Endodermal cell (in vitro differentiated cells): ENCODE results near the gene DHPS. TPM values are rescaled to one million over a fixed set of nuclear protein-coding genes. Genes with fewer than 3 reads are reported as not detected.
"Not testable (repeated sequence)": the region's sequence is repeated elsewhere in the genome, so short reads cannot be mapped to it uniquely, and the experiment has no call there.

ENCODE experiments used
- DNase-seq: peaks from one replicate; pipeline ENCODE4 v3.0.0-alpha.2; 2017
- H3K27ac ChIP-seq: 2 replicates; pipeline ENCODE4 v1.5.1; 2013; ENCODE audit warnings: mild to moderate bottlenecking, low read depth, low read length, moderate library complexity
- H3K27me3 ChIP-seq: 2 replicates; pipeline ENCODE4 v1.6.1; 2013; ENCODE audit warnings: mild to moderate bottlenecking, low read length, moderate library complexity; ENCODE audit not compliant: insufficient read depth, control insufficient read depth, poor library complexity, severe bottlenecking
- H3K36me3 ChIP-seq: 2 replicates; pipeline ENCODE4 v1.7.0; 2013; ENCODE audit warnings: mild to moderate bottlenecking, low read length, moderate library complexity; ENCODE audit not compliant: control insufficient read depth, insufficient read depth
- H3K4me1 ChIP-seq: one replicate; pipeline ENCODE4 v1.7.0; 2013; ENCODE audit warnings: low read length; ENCODE audit not compliant: control insufficient read depth, insufficient read depth
- H3K4me3 ChIP-seq: 2 replicates; pipeline ENCODE4 v1.5.1; 2013; ENCODE audit warnings: mild to moderate bottlenecking, low read length, moderate library complexity
- H3K9ac ChIP-seq: 2 replicates; pipeline ENCODE4 v1.6.1; 2013; ENCODE audit warnings: mild to moderate bottlenecking, low read length, moderate library complexity; ENCODE audit not compliant: poor library complexity, severe bottlenecking; ENCODE audit errors: extremely low read depth
- H3K9me3 ChIP-seq: 2 replicates; pipeline ENCODE4 v1.6.1; 2013; ENCODE audit warnings: mild to moderate bottlenecking, low read length, moderate library complexity; ENCODE audit not compliant: control insufficient read depth
- H3K27ac Mint-ChIP-seq: 2 replicates; pipeline ENCODE4 v1.8.0; 2020; ENCODE audit warnings: mixed read lengths
- H3K27me3 Mint-ChIP-seq: 2 replicates; pipeline ENCODE4 v1.8.0; 2021; ENCODE audit warnings: mild to moderate bottlenecking, mixed read lengths; ENCODE audit not compliant: insufficient read depth
- H3K36me3 Mint-ChIP-seq: 2 replicates; pipeline ENCODE4 v1.8.0; 2020; ENCODE audit warnings: low read depth, mixed read lengths
- H3K4me1 Mint-ChIP-seq: 2 replicates; pipeline ENCODE4 v1.8.0; 2020; ENCODE audit warnings: mixed read lengths
- H3K4me3 Mint-ChIP-seq: 2 replicates; pipeline ENCODE4 v1.8.0; 2020; ENCODE audit warnings: mild to moderate bottlenecking, moderate library complexity, mixed read lengths
- H3K9me3 Mint-ChIP-seq: 2 replicates; pipeline ENCODE4 v1.8.0; 2020; ENCODE audit warnings: mild to moderate bottlenecking, mixed read lengths
- CTCF ChIP-seq: fragments of 200-600 bp; sonication (generic); conservative IDR thresholded peaks from 2 replicates; pipeline ENCODE4 v1.5.0; 2021; ENCODE audit warnings: antibody characterized with exemption, mild to moderate bottlenecking
- WGBS, 2 experiments: methylation state at CpG; one replicate each; pipeline versions ENCODE4 v1.1.5 to v1.1.7; 2013; ENCODE audit warnings: missing lambda C conversion rate in 2 of 2, mixed read lengths in 1 of 2; ENCODE audit not compliant: insufficient coverage in 1 of 2, insufficient read length in 1 of 2; 5-methylcytosine and 5-hydroxymethylcytosine counted together
- total RNA-seq, 2 donors: library from RNA; stranded (reverse); fragmentation: NEBNext Ultra II Directional in 1 of 2; extraction: Animal tissue kit (Norgen Biotek cat#: 25700) in 1 of 2; gene quantifications; 2 replicates in 1 of 2; 3 replicates in 1 of 2; pipeline ENCODE4 v1.2.1, GENCODE V29; 2021

Gene DHPS
- total RNA-seq, 2 donors from 2014 or later = 76.1 to 98.5 TPM

DNA sequence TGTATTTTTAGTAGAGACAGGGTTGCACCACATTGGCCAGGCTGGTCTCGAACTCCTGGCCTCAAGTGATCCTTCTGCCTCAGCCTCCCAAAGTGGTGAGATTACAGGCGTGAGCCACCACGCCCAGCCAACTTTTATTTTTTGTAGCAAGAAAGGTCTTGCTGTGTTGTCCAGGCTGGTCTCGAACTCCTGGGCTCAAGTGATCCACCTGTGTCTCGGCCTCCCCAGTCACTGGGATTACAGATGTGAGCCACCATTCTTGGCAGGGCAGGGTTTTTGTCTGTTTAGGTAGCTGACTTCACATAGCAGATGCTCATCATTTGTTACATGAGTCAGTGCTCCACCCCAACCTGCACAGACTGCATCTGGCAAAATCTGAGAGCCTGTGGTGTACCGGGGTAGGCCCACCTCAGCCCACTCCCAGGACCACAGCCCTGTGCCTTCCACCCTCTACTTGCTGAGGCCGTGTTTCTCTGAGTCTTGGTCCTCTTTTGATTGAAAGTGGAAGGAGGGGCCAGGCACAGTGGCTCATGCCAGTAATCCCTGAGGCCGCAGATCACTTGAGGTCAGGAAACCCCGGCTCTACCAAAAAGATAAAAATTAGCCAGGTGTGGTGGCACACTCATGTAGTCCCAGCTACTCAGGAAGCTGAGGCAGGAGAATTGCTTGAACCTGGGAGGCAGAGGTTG is 46.2 kb upstream of the DHPS start:
- no peak overlapping the region for H3K4me3 ChIP-seq
- Mint-ChIP-seq H3K36me3 (peaks cover 32% of the 10 kb centered on the region), H3K4me1 (peaks cover 8% of the 10 kb centered on the region), H3K9me3 (no peaks in the 10 kb centered on the region), H3K27ac (no peak overlapping the region), H3K27me3 (no peaks in the 10 kb centered on the region), H3K4me3 (no peak overlapping the region)
- no peaks in the 10 kb centered on the region for H3K27me3 ChIP-seq
- H3K27ac ChIP-seq = no peak overlapping the region
- H3K9ac ChIP-seq = no peak overlapping the region
- H3K36me3 ChIP-seq = peaks cover 33% of the 10 kb centered on the region
- no peaks in the 10 kb centered on the region for H3K9me3 ChIP-seq
- WGBS, 2 experiments = 96 to 98% methylated on average over 9 of the region's 9 CpGs
- no peak for DNase-seq
- TF ChIP-seq CTCF = no peak
- no peaks in the 10 kb centered on the region for H3K4me1 ChIP-seq

GRCh38 chr19:12726988-12727316 is 45.3 kb upstream of the DHPS start:
- Mint-ChIP-seq H3K9me3 (no peaks in the 10 kb centered on the region), H3K36me3 (peaks cover 28% of the 10 kb centered on the region), H3K27ac (no peak overlapping the region), H3K4me3 (no peak overlapping the region), H3K4me1 (peaks cover 5% of the 10 kb centered on the region), H3K27me3 (no peaks in the 10 kb centered on the region)
- Histone ChIP-seq H3K9me3 (no peaks in the 10 kb centered on the region), H3K36me3 (peaks cover 28% of the 10 kb centered on the region), H3K27me3 (no peaks in the 10 kb centered on the region), H3K4me3 (no peak overlapping the region), H3K9ac (no peak overlapping the region), H3K27ac (no peak overlapping the region), H3K4me1 (no peaks in the 10 kb centered on the region)
- no peak for TF ChIP-seq CTCF
- peak; percentile 47 for DNase-seq
- 93 to 100% methylated on average over 1 to 2 of the region's 2 CpGs for WGBS, 2 experiments

DNA sequence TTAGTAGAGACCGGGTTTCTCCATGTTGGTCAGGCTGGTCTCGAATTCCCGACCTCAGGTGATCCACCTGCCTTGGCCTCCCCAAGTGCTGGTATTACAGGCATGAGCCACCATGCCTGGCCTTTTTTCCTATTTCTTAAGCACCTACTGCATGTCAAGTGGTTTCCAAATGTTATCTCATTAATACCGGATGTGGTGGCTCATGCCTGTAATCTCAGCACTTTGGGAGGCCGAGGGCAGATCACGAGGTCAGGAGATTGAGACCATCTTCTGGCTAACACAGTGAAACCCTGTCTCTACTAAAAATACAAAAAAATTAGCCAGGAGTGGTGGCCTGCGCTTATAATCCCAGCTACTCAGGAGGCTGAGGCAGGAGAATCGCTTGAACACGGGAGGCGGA is 43.9 kb upstream of the DHPS start:
- not testable (repeated sequence) for H3K27ac ChIP-seq, H3K4me3 Mint-ChIP-seq
- peaks cover 25% of the 10 kb centered on the region for H3K36me3 Mint-ChIP-seq

More for the DNA sequence above, 43.9 kb upstream of the DHPS start:
- not testable (repeated sequence) for H3K4me3 ChIP-seq, H3K27ac Mint-ChIP-seq, H3K27me3 ChIP-seq, H3K9me3 ChIP-seq, H3K27me3 Mint-ChIP-seq, H3K9me3 Mint-ChIP-seq, H3K9ac ChIP-seq, DNase-seq, H3K4me1 ChIP-seq
- 98% methylated on average over 7 to 10 of the region's 10 CpGs for WGBS, 2 experiments
- H3K36me3 ChIP-seq = peaks cover 17% of the 10 kb centered on the region
- peaks cover 12% of the 10 kb centered on the region for H3K4me1 Mint-ChIP-seq
